K562 (cell line): Measurements from ENCODE around the gene LRRTM1. TPM values are rescaled to one million over a fixed set of nuclear protein-coding genes. Genes with fewer than 3 reads are reported as not detected.

Source experiments
- ATAC-seq: fragments of 200-7000 bp; cut with Tn5 transposase; 3 replicates; pipeline ENCODE4 v1.9.1; 2020; ENCODE audit warnings: moderate library complexity
- BruUV-seq: library from RNA; stranded (reverse); fragments of 400-500 nt; replicated peaks from 2 replicates; lab custom pipeline; 2021; lab: Mats Ljungman, UMichigan
- CTCF ChIA-PET: fragments of 300-600 bp; formaldehyde crosslinking; extraction: SDS; loops from one replicate; lab custom pipeline; 2021; ENCODE audit warnings: low intra/inter-chr PET ratio; lab: Yijun Ruan, JAX
- POLR2A ChIA-PET: fragments of 300-600, 350-650 bp; sonication (Branson Sonifier 250); formaldehyde crosslinking; extraction: SDS; loops from one replicate; lab custom pipeline; 2021; ENCODE audit warnings: antibody characterized with exemption, inconsistent platforms; lab: Yijun Ruan, JAX
- DNase-seq, 4 experiments: peaks; one replicate each; pipeline versions ENCODE4 v3.0.0 to v3.0.0-alpha.2; 2011 to 2018; ENCODE audit warnings: low spot score in 3 of 4, mixed read lengths in 3 of 4; ENCODE audit errors: extremely low read depth in 1 of 4
- FAIRE-seq: peaks from 2 replicates; lab custom pipeline; 2011; peaks lifted over from hg19 to GRCh38; lab: Jason Lieb, UNC
- H2AFZ ChIP-seq: 2 replicates; pipeline ENCODE4 v1.6.0; 2011; ENCODE audit warnings: low read depth, low read length, control low read depth, inconsistent platforms
- H3K27ac ChIP-seq: fragments of 200-600 bp; 3 replicates; pipeline ENCODE4 v1.8.0; 2011; ENCODE audit warnings: low read depth, mild to moderate bottlenecking, control low read depth, inconsistent platforms, low read length, moderate library complexity, mixed read lengths; ENCODE audit errors: extremely low read depth
- H3K27me3 ChIP-seq, 2 experiments: fragments of 300-600 bp in 1 of 2; 2 replicates in 1 of 2; 3 replicates in 1 of 2; pipeline versions ENCODE4 v1.6.0 to v1.8.0; 2011; ENCODE audit warnings: inconsistent platforms in 2 of 2, low read length in 2 of 2, mild to moderate bottlenecking in 1 of 2, mixed read lengths in 1 of 2, moderate library complexity in 1 of 2; ENCODE audit not compliant: control insufficient read depth in 2 of 2, insufficient read depth in 2 of 2
- H3K36me3 ChIP-seq: fragments of 300-600 bp; 3 replicates; pipeline ENCODE4 v1.8.0; 2011; ENCODE audit warnings: mild to moderate bottlenecking, low read length, inconsistent platforms; ENCODE audit not compliant: control insufficient read depth, insufficient read depth
- H3K4me1 ChIP-seq, 2 experiments: fragments of 200-600 bp in 1 of 2; replicated peaks in 1 of 2; 2 replicates in 1 of 2; 3 replicates in 1 of 2; pipeline versions ENCODE4 v1.5.1 to v1.8.0; 2011; ENCODE audit warnings: inconsistent platforms in 2 of 2, low read length in 2 of 2, mild to moderate bottlenecking in 1 of 2, mixed read lengths in 1 of 2, moderate library complexity in 1 of 2; ENCODE audit not compliant: control insufficient read depth in 2 of 2, insufficient read depth in 2 of 2
- H3K4me2 ChIP-seq: 2 replicates; pipeline ENCODE4 v1.6.1; 2011; ENCODE audit warnings: low read length, control low read depth, inconsistent platforms, mixed read lengths; ENCODE audit not compliant: insufficient read depth
- H3K4me3 ChIP-seq: fragments of 200-600 bp; sonication (generic), shearing (Covaris generic); 2 replicates; pipeline ENCODE4 v1.5.1; 2016; ENCODE audit warnings: control low read depth, inconsistent platforms
- H3K79me2 ChIP-seq: fragments of 200-600 bp; 3 replicates; pipeline ENCODE4 v1.8.0; 2011; ENCODE audit warnings: low read length, inconsistent platforms; ENCODE audit not compliant: control insufficient read depth, insufficient read depth
- H3K9ac ChIP-seq, 2 experiments: 2 replicates each; pipeline versions ENCODE4 v1.6.0 to v1.6.1; 2011; ENCODE audit warnings: low read depth in 2 of 2, low read length in 2 of 2, control low read depth in 1 of 2, inconsistent platforms in 1 of 2, mild to moderate bottlenecking in 1 of 2, mixed read lengths in 1 of 2; ENCODE audit not compliant: insufficient read depth in 1 of 2
- H3K9me1 ChIP-seq: one replicate; pipeline ENCODE4 v1.6.0; 2011; ENCODE audit warnings: inconsistent platforms, mild to moderate bottlenecking, low read length, moderate library complexity; ENCODE audit not compliant: control insufficient read depth, insufficient read depth
- H3K9me3 ChIP-seq: replicated peaks from 2 replicates; pipeline ENCODE4 v1.5.1; 2011; ENCODE audit warnings: low read depth, low read length, inconsistent platforms; ENCODE audit not compliant: control insufficient read depth, insufficient read depth
- H4K20me1 ChIP-seq: replicated peaks from 2 replicates; pipeline ENCODE4 v1.6.1; 2011; ENCODE audit warnings: low read length, inconsistent platforms, mixed read lengths; ENCODE audit not compliant: control insufficient read depth, insufficient read depth
- CBX2 ChIP-seq: fragments of 200-600 bp; sonication (generic); IDR thresholded peaks from one replicate; pipeline ENCODE4 v1.6.1; 2012; ENCODE audit warnings: mild to moderate bottlenecking, low read length, inconsistent platforms; ENCODE audit not compliant: insufficient read depth, poor library complexity, severe bottlenecking
- CBX5 ChIP-seq: IDR thresholded peaks from 2 replicates; pipeline ENCODE4 v1.6.1; 2014; ENCODE audit warnings: low read depth, borderline replicate concordance
- FIP1L1 ChIP-seq: fragments of 200-400 bp; formaldehyde crosslinking; IDR thresholded peaks from 2 replicates; pipeline ENCODE4 v1.6.1; 2018; ENCODE audit warnings: mild to moderate bottlenecking, low read depth, low read length; ENCODE audit not compliant: poor library complexity, severe bottlenecking
- PCBP2 ChIP-seq: fragments of 200-400 bp; formaldehyde crosslinking; IDR thresholded peaks from 2 replicates; pipeline ENCODE4 v1.6.1; 2018; ENCODE audit warnings: low read length, low read depth, mild to moderate bottlenecking, moderate library complexity; ENCODE audit not compliant: poor library complexity, severe bottlenecking
- POLR2H ChIP-seq: IDR thresholded peaks from 2 replicates; pipeline ENCODE4 v1.6.1; 2016; ENCODE audit warnings: missing genetic modification characterization, low read depth, mild to moderate bottlenecking, control low read depth, missing compliant biosample characterization, moderate library complexity
- RAD51 ChIP-seq: fragments of 450-650 bp; IDR thresholded peaks from 2 replicates; pipeline ENCODE4 v1.7.1; 2016; ENCODE audit warnings: low read depth, mild to moderate bottlenecking, borderline replicate concordance
- RBM25 ChIP-seq: fragments of 200-400 bp; formaldehyde crosslinking; IDR thresholded peaks from 2 replicates; pipeline ENCODE4 v1.6.1; 2018; ENCODE audit warnings: low read length, low read depth, moderate library complexity; ENCODE audit not compliant: severe bottlenecking
- SAFB ChIP-seq: fragments of 200-400 bp; formaldehyde crosslinking; IDR thresholded peaks from 2 replicates; pipeline ENCODE4 v1.6.1; 2017; ENCODE audit warnings: low read depth, low read length, borderline replicate concordance
- SMARCB1 ChIP-seq: IDR thresholded peaks from 2 replicates; pipeline ENCODE4 v1.6.1; 2011; ENCODE audit warnings: improper control_type of control experiment, low read depth; ENCODE audit not compliant: insufficient read length
- ZNF384 ChIP-seq: IDR thresholded peaks from 2 replicates; pipeline ENCODE4 v1.6.1; 2012; ENCODE audit warnings: low read depth, low read length, improper control_type of control experiment
- ZNF780A ChIP-seq: fragments of 250-450 bp; sonication (Bioruptor Pico); IDR thresholded peaks from 2 replicates; pipeline ENCODE4 v1.5.0; 2021; ENCODE audit warnings: mild to moderate bottlenecking
- WGBS: fragments of 100-300 bp; shearing (Covaris generic); methylation state at CpG from one replicate; pipeline ENCODE4 v1.1.6; 2016; ENCODE audit warnings: low coverage, mixed read lengths; ENCODE audit not compliant: insufficient coverage; ENCODE audit errors: missing lambda C conversion rate; 5-methylcytosine and 5-hydroxymethylcytosine counted together
- in situ Hi-C: fragments of 300-500 bp; cut with MboI; formaldehyde crosslinking; loops from 4 replicates; pipeline ENCODE4 v1.15.0; 2018; ENCODE audit warnings: inconsistent platforms, mixed read lengths
- intact Hi-C: fragments of 100-400 bp; cut with micrococcal nuclease; formaldehyde crosslinking; loops from 2 replicates; pipeline ENCODE4 v1.14.2; 2022
- polyA plus RNA-seq, 8 experiments: library from polyadenylated mRNA; depleted of rRNA in 4 of 8; stranded (reverse) in 5 of 8; unstranded in 3 of 8; fragments of >200 nt; fragmentation: Nextera tagmentation in 2 of 8; fragmentation: Illumina TruSeq in 1 of 8; extraction: Ambion mirVana in 2 of 8; extraction: Trizol in 1 of 8; gene quantifications; 2 replicates each; pipeline versions ENCODE4 v1.2.1 to v1.2.3, GENCODE V29; 2011 to 2014; ENCODE audit warnings: inconsistent platforms in 1 of 8, missing spikeins in 1 of 8
- total RNA-seq, 7 experiments: library from RNA; depleted of rRNA in 6 of 7; stranded (reverse); fragments of >200 nt in 6 of 7; fragmentation: Illumina TruSeq in 2 of 7; extraction: Trizol in 2 of 7; gene quantifications; 2 replicates each; pipeline versions ENCODE4 v1.2.1 to v1.2.3, GENCODE V29; 2011 to 2021; ENCODE audit warnings: low replicate concordance in 1 of 7
- TF ChIP-seq, protein P1 (sequence below): sonication (generic); formaldehyde crosslinking; IDR thresholded peaks from 2 replicates; pipeline ENCODE4 v1.8.0; 2023; ENCODE audit warnings: missing genetic modification reagents, mild to moderate bottlenecking, borderline replicate concordance

Gene LRRTM1
- total and polyA plus RNA-seq, 9 of the 15 experiments (the other 6 are each of a cell fraction or from before 2014, with no cell fraction given), result 0.07 to 0.33 (median 0.11) TPM; not detected in 6

GRCh38 chr2:80259292-80259691, 45.3 kb downstream of the LRRTM1 start:
- Histone ChIP-seq H3K4me1 (no peaks in the 10 kb centered on the region; a peak in 1 of 5 replicates), H3K79me2 (no peaks in the 10 kb centered on the region), H2AFZ (no peak overlapping the region), H3K4me3 (no peak overlapping the region), H4K20me1 (no peaks in the 10 kb centered on the region), H3K9me3 (no peaks in the 10 kb centered on the region), H3K27ac (no peak overlapping the region), H3K36me3 (no peaks in the 10 kb centered on the region), H3K4me2 (no peak overlapping the region), H3K9ac (no peak overlapping the region), H3K27me3 (no peaks in the 10 kb centered on the region), H3K9me1 (no peaks in the 10 kb centered on the region)
- TF ChIP-seq ZNF384, result no peak
- TF ChIP-seq RAD51, result no peak
- no peak for TF ChIP-seq PCBP2
- no peak for TF ChIP-seq SMARCB1
- no peak for TF ChIP-seq RBM25
- TF ChIP-seq, protein P1, sequence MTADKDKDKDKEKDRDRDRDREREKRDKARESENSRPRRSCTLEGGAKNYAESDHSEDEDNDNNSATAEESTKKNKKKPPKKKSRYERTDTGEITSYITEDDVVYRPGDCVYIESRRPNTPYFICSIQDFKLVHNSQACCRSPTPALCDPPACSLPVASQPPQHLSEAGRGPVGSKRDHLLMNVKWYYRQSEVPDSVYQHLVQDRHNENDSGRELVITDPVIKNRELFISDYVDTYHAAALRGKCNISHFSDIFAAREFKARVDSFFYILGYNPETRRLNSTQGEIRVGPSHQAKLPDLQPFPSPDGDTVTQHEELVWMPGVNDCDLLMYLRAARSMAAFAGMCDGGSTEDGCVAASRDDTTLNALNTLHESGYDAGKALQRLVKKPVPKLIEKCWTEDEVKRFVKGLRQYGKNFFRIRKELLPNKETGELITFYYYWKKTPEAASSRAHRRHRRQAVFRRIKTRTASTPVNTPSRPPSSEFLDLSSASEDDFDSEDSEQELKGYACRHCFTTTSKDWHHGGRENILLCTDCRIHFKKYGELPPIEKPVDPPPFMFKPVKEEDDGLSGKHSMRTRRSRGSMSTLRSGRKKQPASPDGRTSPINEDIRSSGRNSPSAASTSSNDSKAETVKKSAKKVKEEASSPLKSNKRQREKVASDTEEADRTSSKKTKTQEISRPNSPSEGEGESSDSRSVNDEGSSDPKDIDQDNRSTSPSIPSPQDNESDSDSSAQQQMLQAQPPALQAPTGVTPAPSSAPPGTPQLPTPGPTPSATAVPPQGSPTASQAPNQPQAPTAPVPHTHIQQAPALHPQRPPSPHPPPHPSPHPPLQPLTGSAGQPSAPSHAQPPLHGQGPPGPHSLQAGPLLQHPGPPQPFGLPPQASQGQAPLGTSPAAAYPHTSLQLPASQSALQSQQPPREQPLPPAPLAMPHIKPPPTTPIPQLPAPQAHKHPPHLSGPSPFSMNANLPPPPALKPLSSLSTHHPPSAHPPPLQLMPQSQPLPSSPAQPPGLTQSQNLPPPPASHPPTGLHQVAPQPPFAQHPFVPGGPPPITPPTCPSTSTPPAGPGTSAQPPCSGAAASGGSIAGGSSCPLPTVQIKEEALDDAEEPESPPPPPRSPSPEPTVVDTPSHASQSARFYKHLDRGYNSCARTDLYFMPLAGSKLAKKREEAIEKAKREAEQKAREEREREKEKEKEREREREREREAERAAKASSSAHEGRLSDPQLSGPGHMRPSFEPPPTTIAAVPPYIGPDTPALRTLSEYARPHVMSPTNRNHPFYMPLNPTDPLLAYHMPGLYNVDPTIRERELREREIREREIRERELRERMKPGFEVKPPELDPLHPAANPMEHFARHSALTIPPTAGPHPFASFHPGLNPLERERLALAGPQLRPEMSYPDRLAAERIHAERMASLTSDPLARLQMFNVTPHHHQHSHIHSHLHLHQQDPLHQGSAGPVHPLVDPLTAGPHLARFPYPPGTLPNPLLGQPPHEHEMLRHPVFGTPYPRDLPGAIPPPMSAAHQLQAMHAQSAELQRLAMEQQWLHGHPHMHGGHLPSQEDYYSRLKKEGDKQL (CRISPR knock-in tag), result no peak
- TF ChIP-seq ZNF780A (CRISPR knock-in tag), result no peak
- TF ChIP-seq CBX2, result no peak
- no peak for TF ChIP-seq POLR2H (tag)
- no peak for TF ChIP-seq FIP1L1
- no peak for TF ChIP-seq CBX5
- TF ChIP-seq SAFB, result no peak
- DNase-seq, result no peak
- no TSS peak for BruUV-seq
- WGBS, result 50% methylated on average over 3 of the region's 3 CpGs
- ChIA-PET POLR2A (no interaction called here), CTCF (no interaction called here)
- ATAC-seq, result no peak
- in situ Hi-C loops (no loop called here), intact Hi-C loops (no loop called here)
- FAIRE-seq, result peak; percentile 15
